Esophagus squamous epithelium (tissue), 4 donors: ENCODE results near the gene AGO3.

Source experiments
- CTCF ChIP-seq, 6 experiments: fragments of 450-650 bp in 4 of 6; fragments of 200-600 bp in 2 of 6; sonication (generic) in 2 of 6; IDR thresholded peaks; one replicate each; pipeline ENCODE4 v1.5.1; 2016 to 2019; ENCODE audit warnings: antibody characterized with exemption in 6 of 6, mild to moderate bottlenecking in 4 of 6, moderate library complexity in 4 of 6
- POLR2A ChIP-seq, 4 donors: fragments of 450-650 bp; IDR thresholded peaks; one replicate each; pipeline ENCODE4 v1.6.1; 2017; ENCODE audit warnings: antibody characterized with exemption in 4 of 4, mild to moderate bottlenecking in 4 of 4, moderate library complexity in 3 of 4

DNA sequence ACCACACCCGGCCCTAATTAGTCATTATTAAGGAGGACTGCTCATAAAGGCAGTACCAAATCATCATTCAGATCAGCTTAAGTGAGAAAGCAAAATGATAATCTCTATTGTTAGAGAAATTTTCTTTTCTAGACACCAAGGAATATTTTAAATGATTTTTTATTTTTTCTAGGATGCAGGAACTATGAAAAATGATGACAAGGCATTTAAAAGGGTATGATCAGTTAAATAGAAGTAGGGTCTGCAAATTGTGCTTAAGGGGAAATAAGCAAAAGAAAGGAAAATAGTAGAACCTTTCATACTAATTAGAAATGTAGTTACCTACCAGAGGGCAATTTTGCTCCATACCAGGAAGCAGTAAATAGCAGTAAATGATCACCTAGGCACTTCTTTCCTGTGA lies 131.4 kb downstream of the AGO3 start:
- TF ChIP-seq POLR2A (IDR thresholded peaks at IDR 0.05), result no peak
- TF ChIP-seq CTCF (IDR thresholded peaks at IDR 0.05), result no peak
